ENCODE results near the gene RCSD1.
A peak's percentile ranks its signal among the peaks of the same experiment; 100 is the strongest.

Gene RCSD1

GRCh38 chr1:167672831-167673230 lies 42.8 kb downstream of the RCSD1 start:
- no peak for TF ChIP-seq CTCF (IDR thresholded peaks at IDR 0.05; ENCODE audit: borderline replicate concordance, extremely low read depth, low read length, poor library complexity, severe bottlenecking)
- TF ChIP-seq EZH2 (IDR thresholded peaks at IDR 0.05; ENCODE audit: borderline replicate concordance, low read depth, low read length, severe bottlenecking), result no peak
- Histone ChIP-seq H2AFZ (ENCODE audit: low read depth, low read length) (no peak overlapping the region), H3K9ac (ENCODE audit: low read depth, low read length) (no peak overlapping the region), H3K36me3 (ENCODE audit: insufficient read depth, low read length) (peaks cover 89% of the 10 kb centered on the region), H3K9me3 (ENCODE audit: insufficient read depth, low read length, severe bottlenecking) (no peaks in the 10 kb centered on the region), H3K4me2 (ENCODE audit: insufficient read depth, low read length) (no peak overlapping the region), H3K27ac (ENCODE audit: low read length) (no peak overlapping the region), H3K27me3 (ENCODE audit: insufficient read depth, low read length, poor library complexity) (no peaks in the 10 kb centered on the region), H3K4me3 (ENCODE audit: low read depth in 1 of 2, low read length in 2 of 2) (no peak overlapping the region), H3K4me1 (ENCODE audit: insufficient read depth, low read length) (no peaks in the 10 kb centered on the region), H4K20me1 (ENCODE audit: insufficient read depth, low read length) (peaks cover 75% of the 10 kb centered on the region), H3K79me2 (ENCODE audit: insufficient read depth, low read length) (peaks cover 98% of the 10 kb centered on the region)
- ATAC-seq (ENCODE audit: insufficient read depth, low read depth) (no peak), DNase-seq (no peak)

GRCh38 chr1:167673265-167673664 lies 43.2 kb downstream of the RCSD1 start:
- Histone ChIP-seq H3K9me3 (ENCODE audit: insufficient read depth, low read length, severe bottlenecking) (no peaks in the 10 kb centered on the region), H2AFZ (ENCODE audit: low read depth, low read length) (no peak overlapping the region), H3K4me2 (ENCODE audit: insufficient read depth, low read length) (no peak overlapping the region), H3K27me3 (ENCODE audit: insufficient read depth, low read length, poor library complexity) (no peaks in the 10 kb centered on the region), H3K9ac (ENCODE audit: low read depth, low read length) (no peak overlapping the region), H3K79me2 (ENCODE audit: insufficient read depth, low read length) (peaks cover 98% of the 10 kb centered on the region), H4K20me1 (ENCODE audit: insufficient read depth, low read length) (peaks cover 77% of the 10 kb centered on the region), H3K4me3 (ENCODE audit: low read depth in 1 of 2, low read length in 2 of 2) (no peak overlapping the region), H3K4me1 (ENCODE audit: insufficient read depth, low read length) (no peaks in the 10 kb centered on the region), H3K27ac (ENCODE audit: low read length) (no peak overlapping the region), H3K36me3 (ENCODE audit: insufficient read depth, low read length) (peaks cover 92% of the 10 kb centered on the region)
- ATAC-seq (ENCODE audit: insufficient read depth, low read depth) (no peak), DNase-seq (no peak)
- TF ChIP-seq CTCF (IDR thresholded peaks at IDR 0.05; ENCODE audit: borderline replicate concordance, extremely low read depth, low read length, poor library complexity, severe bottlenecking) (no peak), EZH2 (IDR thresholded peaks at IDR 0.05; ENCODE audit: borderline replicate concordance, low read depth, low read length, severe bottlenecking) (no peak)

GRCh38 chr1:167674156-167674555 lies 44.1 kb downstream of the RCSD1 start:
- Histone ChIP-seq H3K27ac (ENCODE audit: low read length) (no peak overlapping the region), H3K9ac (ENCODE audit: low read depth, low read length) (no peak overlapping the region), H3K79me2 (ENCODE audit: insufficient read depth, low read length) (peaks cover 98% of the 10 kb centered on the region), H3K36me3 (ENCODE audit: insufficient read depth, low read length) (peaks cover 98% of the 10 kb centered on the region), H3K27me3 (ENCODE audit: insufficient read depth, low read length, poor library complexity) (no peaks in the 10 kb centered on the region), H3K4me2 (ENCODE audit: insufficient read depth, low read length) (no peak overlapping the region), H4K20me1 (ENCODE audit: insufficient read depth, low read length) (peaks cover 79% of the 10 kb centered on the region), H3K4me1 (ENCODE audit: insufficient read depth, low read length) (no peaks in the 10 kb centered on the region), H2AFZ (ENCODE audit: low read depth, low read length) (no peak overlapping the region), H3K9me3 (ENCODE audit: insufficient read depth, low read length, severe bottlenecking) (no peaks in the 10 kb centered on the region), H3K4me3 (ENCODE audit: low read depth in 1 of 2, low read length in 2 of 2) (no peak overlapping the region)
- ATAC-seq (ENCODE audit: insufficient read depth, low read depth), result peak; percentile 36; the same call in 1 of the 3 replicates
- TF ChIP-seq CTCF (IDR thresholded peaks at IDR 0.05; ENCODE audit: borderline replicate concordance, extremely low read depth, low read length, poor library complexity, severe bottlenecking) (no peak), EZH2 (IDR thresholded peaks at IDR 0.05; ENCODE audit: borderline replicate concordance, low read depth, low read length, severe bottlenecking) (no peak)
- DNase-seq, result no peak

- H3K4me3 ChIP-seq (ENCODE audit: low read depth in 1 of 2, low read length in 2 of 2), result no peak overlapping the region
- H3K9me3 ChIP-seq (ENCODE audit: insufficient read depth, low read length, severe bottlenecking), result no peaks in the 10 kb centered on the region
- peaks cover 98% of the 10 kb centered on the region for H3K79me2 ChIP-seq (ENCODE audit: insufficient read depth, low read length)
- H3K9ac ChIP-seq (ENCODE audit: low read depth, low read length), result no peak overlapping the region
- no peak overlapping the region for H2AFZ ChIP-seq (ENCODE audit: low read depth, low read length)
- TF ChIP-seq EZH2 (IDR thresholded peaks at IDR 0.05; ENCODE audit: borderline replicate concordance, low read depth, low read length, severe bottlenecking) (no peak), CTCF (IDR thresholded peaks at IDR 0.05; ENCODE audit: borderline replicate concordance, extremely low read depth, low read length, poor library complexity, severe bottlenecking) (no peak)
- H3K4me1 ChIP-seq (ENCODE audit: insufficient read depth, low read length), result no peaks in the 10 kb centered on the region
- no peak overlapping the region for H3K4me2 ChIP-seq (ENCODE audit: insufficient read depth, low read length)
- ATAC-seq (ENCODE audit: insufficient read depth, low read depth) (no peak), DNase-seq (no peak)
- H4K20me1 ChIP-seq (ENCODE audit: insufficient read depth, low read length), result peaks cover 81% of the 10 kb centered on the region
- H3K27me3 ChIP-seq (ENCODE audit: insufficient read depth, low read length, poor library complexity), result no peaks in the 10 kb centered on the region
- peaks cover 98% of the 10 kb centered on the region for H3K36me3 ChIP-seq (ENCODE audit: insufficient read depth, low read length)
- no peak overlapping the region for H3K27ac ChIP-seq (ENCODE audit: low read length)
Observed at GRCh38 chr1:167675440-167675839, 45.4 kb downstream of the RCSD1 start.
